Endodermal cell (in vitro differentiated cells): ENCODE results near the gene DERL3. TPM values are rescaled to one million over a fixed set of nuclear protein-coding genes. Genes with fewer than 3 reads are reported as not detected.

Experiments used
- DNase-seq: peaks from one replicate; pipeline ENCODE4 v3.0.0-alpha.2; 2017
- H3K27ac ChIP-seq: 2 replicates; pipeline ENCODE4 v1.5.1; 2013; ENCODE audit warnings: mild to moderate bottlenecking, low read depth, low read length, moderate library complexity
- H3K27me3 ChIP-seq: 2 replicates; pipeline ENCODE4 v1.6.1; 2013; ENCODE audit warnings: mild to moderate bottlenecking, low read length, moderate library complexity; ENCODE audit not compliant: insufficient read depth, control insufficient read depth, poor library complexity, severe bottlenecking
- H3K36me3 ChIP-seq: 2 replicates; pipeline ENCODE4 v1.7.0; 2013; ENCODE audit warnings: mild to moderate bottlenecking, low read length, moderate library complexity; ENCODE audit not compliant: control insufficient read depth, insufficient read depth
- H3K4me1 ChIP-seq: one replicate; pipeline ENCODE4 v1.7.0; 2013; ENCODE audit warnings: low read length; ENCODE audit not compliant: control insufficient read depth, insufficient read depth
- H3K4me3 ChIP-seq: 2 replicates; pipeline ENCODE4 v1.5.1; 2013; ENCODE audit warnings: mild to moderate bottlenecking, low read length, moderate library complexity
- H3K9ac ChIP-seq: 2 replicates; pipeline ENCODE4 v1.6.1; 2013; ENCODE audit warnings: mild to moderate bottlenecking, low read length, moderate library complexity; ENCODE audit not compliant: poor library complexity, severe bottlenecking; ENCODE audit errors: extremely low read depth
- H3K9me3 ChIP-seq: 2 replicates; pipeline ENCODE4 v1.6.1; 2013; ENCODE audit warnings: mild to moderate bottlenecking, low read length, moderate library complexity; ENCODE audit not compliant: control insufficient read depth
- H3K27ac Mint-ChIP-seq: 2 replicates; pipeline ENCODE4 v1.8.0; 2020; ENCODE audit warnings: mixed read lengths
- H3K27me3 Mint-ChIP-seq: 2 replicates; pipeline ENCODE4 v1.8.0; 2021; ENCODE audit warnings: mild to moderate bottlenecking, mixed read lengths; ENCODE audit not compliant: insufficient read depth
- H3K36me3 Mint-ChIP-seq: 2 replicates; pipeline ENCODE4 v1.8.0; 2020; ENCODE audit warnings: low read depth, mixed read lengths
- H3K4me1 Mint-ChIP-seq: 2 replicates; pipeline ENCODE4 v1.8.0; 2020; ENCODE audit warnings: mixed read lengths
- H3K4me3 Mint-ChIP-seq: 2 replicates; pipeline ENCODE4 v1.8.0; 2020; ENCODE audit warnings: mild to moderate bottlenecking, moderate library complexity, mixed read lengths
- H3K9me3 Mint-ChIP-seq: 2 replicates; pipeline ENCODE4 v1.8.0; 2020; ENCODE audit warnings: mild to moderate bottlenecking, mixed read lengths
- WGBS, 2 experiments: methylation state at CpG; one replicate each; pipeline versions ENCODE4 v1.1.5 to v1.1.7; 2013; ENCODE audit warnings: missing lambda C conversion rate in 2 of 2, mixed read lengths in 1 of 2; ENCODE audit not compliant: insufficient coverage in 1 of 2, insufficient read length in 1 of 2; 5-methylcytosine and 5-hydroxymethylcytosine counted together
- total RNA-seq, 2 donors: library from RNA; stranded (reverse); fragmentation: NEBNext Ultra II Directional in 1 of 2; extraction: Animal tissue kit (Norgen Biotek cat#: 25700) in 1 of 2; gene quantifications; 2 replicates in 1 of 2; 3 replicates in 1 of 2; pipeline ENCODE4 v1.2.1, GENCODE V29; 2021
- TF ChIP-seq, protein P1 (sequence below): fragments of 200-600 bp; sonication (generic); conservative IDR thresholded peaks from 2 replicates; pipeline ENCODE4 v1.5.0; 2021; ENCODE audit warnings: antibody characterized with exemption, mild to moderate bottlenecking

The DERL3 gene
- total RNA-seq, 2 donors from 2014 or later, result 6.3 to 7.6 TPM

DNA sequence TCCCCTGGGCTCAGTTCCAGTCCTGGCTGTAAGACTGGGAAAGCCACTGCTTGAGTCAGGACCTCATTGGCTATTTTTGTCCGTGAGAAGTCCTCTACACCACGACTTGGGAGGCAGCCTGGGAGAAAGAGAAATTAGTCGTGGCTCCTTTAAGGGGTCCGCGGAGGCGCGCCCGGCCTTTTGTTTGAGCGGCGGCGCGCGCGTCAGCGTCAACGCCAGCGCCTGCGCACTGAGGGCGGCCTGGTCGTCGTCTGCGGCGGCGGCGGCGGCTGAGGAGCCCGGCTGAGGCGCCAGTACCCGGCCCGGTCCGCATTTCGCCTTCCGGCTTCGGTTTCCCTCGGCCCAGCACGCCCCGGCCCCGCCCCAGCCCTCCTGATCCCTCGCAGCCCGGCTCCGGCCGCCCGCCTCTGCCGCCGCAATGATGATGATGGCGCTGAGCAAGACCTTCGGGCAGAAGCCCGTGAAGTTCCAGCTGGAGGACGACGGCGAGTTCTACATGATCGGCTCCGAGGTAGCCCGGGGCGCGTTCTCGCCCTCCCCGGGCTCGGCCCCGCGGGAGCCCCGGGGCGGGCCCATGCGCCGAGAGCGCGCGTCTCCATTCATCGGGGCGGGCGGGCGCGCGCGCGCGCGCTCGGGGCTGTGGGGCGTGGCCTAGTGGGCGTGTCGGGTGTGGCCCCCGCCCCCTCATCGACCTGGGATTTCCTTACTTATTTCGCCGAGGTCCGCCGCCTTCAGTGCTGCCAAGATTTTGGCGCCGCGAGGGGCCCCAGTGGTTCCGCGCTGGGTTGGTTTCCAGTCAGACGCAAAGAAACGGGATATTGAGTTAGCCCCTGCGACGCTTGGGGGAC is 51.8 kb downstream of the DERL3 start, which contains the start of gene SMARCB1:
Gene SMARCB1, plus strand, starts transcription at position 215 of the 848 bp plus-strand sequence. Its CDS starts 204 bp downstream, at position 419.
- Mint-ChIP-seq H3K27ac (peak within 1 kb of the TSS; percentile 92), H3K4me3 (peak within 1 kb of the TSS; percentile 79), H3K4me1 (peaks cover 29% of the 10 kb centered on the region), H3K36me3 (peaks cover 7% of the 10 kb centered on the region), H3K27me3 (no peaks in the 10 kb centered on the region), H3K9me3 (no peaks in the 10 kb centered on the region)
- peak; percentile 95 for DNase-seq
- no peaks in the 10 kb centered on the region for H3K9me3 ChIP-seq
- peaks cover 8% of the 10 kb centered on the region for H3K36me3 ChIP-seq
- H3K4me1 ChIP-seq, result peaks cover 13% of the 10 kb centered on the region
- peak within 1 kb of the TSS; percentile 94 for H3K4me3 ChIP-seq
- 0% methylated on average over 13 to 97 of the region's 97 CpGs for WGBS, 2 experiments
- H3K9ac ChIP-seq, result peak within 1 kb of the TSS; percentile 98
- peak within 1 kb of the TSS; percentile 99 for H3K27ac ChIP-seq
- H3K27me3 ChIP-seq, result no peaks in the 10 kb centered on the region
- TF ChIP-seq, protein P1, sequence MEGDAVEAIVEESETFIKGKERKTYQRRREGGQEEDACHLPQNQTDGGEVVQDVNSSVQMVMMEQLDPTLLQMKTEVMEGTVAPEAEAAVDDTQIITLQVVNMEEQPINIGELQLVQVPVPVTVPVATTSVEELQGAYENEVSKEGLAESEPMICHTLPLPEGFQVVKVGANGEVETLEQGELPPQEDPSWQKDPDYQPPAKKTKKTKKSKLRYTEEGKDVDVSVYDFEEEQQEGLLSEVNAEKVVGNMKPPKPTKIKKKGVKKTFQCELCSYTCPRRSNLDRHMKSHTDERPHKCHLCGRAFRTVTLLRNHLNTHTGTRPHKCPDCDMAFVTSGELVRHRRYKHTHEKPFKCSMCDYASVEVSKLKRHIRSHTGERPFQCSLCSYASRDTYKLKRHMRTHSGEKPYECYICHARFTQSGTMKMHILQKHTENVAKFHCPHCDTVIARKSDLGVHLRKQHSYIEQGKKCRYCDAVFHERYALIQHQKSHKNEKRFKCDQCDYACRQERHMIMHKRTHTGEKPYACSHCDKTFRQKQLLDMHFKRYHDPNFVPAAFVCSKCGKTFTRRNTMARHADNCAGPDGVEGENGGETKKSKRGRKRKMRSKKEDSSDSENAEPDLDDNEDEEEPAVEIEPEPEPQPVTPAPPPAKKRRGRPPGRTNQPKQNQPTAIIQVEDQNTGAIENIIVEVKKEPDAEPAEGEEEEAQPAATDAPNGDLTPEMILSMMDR, result no peak

DNA sequence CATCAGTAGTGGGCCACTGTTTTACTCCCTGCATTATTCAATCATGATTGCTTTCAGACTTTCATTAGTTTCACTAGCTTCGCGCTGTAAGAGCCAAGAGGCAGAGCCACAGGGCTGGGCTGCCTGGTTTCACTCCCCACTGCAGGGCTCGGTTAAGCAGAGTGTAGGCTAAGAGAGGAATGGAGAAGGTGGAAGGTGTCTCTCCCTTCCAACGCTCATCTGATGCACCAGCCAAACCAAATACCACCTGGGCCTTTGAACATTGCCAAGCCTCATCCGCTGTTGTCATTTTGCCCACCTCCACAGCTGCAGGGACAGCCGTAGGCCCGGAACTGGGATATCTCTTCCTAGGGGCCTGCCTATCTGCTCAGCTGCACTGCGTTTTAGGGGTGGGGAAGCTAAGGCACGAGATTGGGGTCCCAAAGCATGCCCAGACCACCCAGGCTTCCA is 52.5 kb downstream of the DERL3 start:
- TF ChIP-seq, protein P1, result no peak
- Histone ChIP-seq H3K27me3 (no peaks in the 10 kb centered on the region), H3K9ac (peak overlapping the region; percentile 98), H3K4me3 (peak overlapping the region; percentile 94), H3K9me3 (no peaks in the 10 kb centered on the region), H3K4me1 (peaks cover 13% of the 10 kb centered on the region), H3K36me3 (peaks cover 1% of the 10 kb centered on the region), H3K27ac (peak overlapping the region; percentile 99)
- no peaks in the 10 kb centered on the region for H3K9me3 Mint-ChIP-seq
- peak overlapping the region; percentile 79 for H3K4me3 Mint-ChIP-seq
- H3K36me3 Mint-ChIP-seq, result peaks cover 3% of the 10 kb centered on the region
- peaks cover 29% of the 10 kb centered on the region for H3K4me1 Mint-ChIP-seq
- DNase-seq, result no peak
- peaks cover 2% of the 10 kb centered on the region for H3K27me3 Mint-ChIP-seq
- H3K27ac Mint-ChIP-seq, result peak overlapping the region; percentile 92
- WGBS, 2 experiments, result 84 to 90% methylated on average over 3 to 9 of the region's 9 CpGs

Other genes starting within 250 kb of the DERL3 start
- under 1 TPM in 1 of 2 donors, not detected in 1; 0.24 TPM for gene DRICH1, start 206.7 kb downstream of the DERL3 start, total RNA-seq
- not detected for gene RGL4, start 148.0 kb downstream of the DERL3 start, total RNA-seq
- 1 to 10 TPM; 4.7 to 5.7 TPM for gene ZNF70, start 87.9 kb downstream of the DERL3 start, total RNA-seq
- gene VPREB3, start 84.6 kb downstream of the DERL3 start, total RNA-seq, result not detected
- 1 to 10 TPM; 1.5 to 2.2 TPM for gene C22orf15, start 76.0 kb downstream of the DERL3 start, total RNA-seq
- gene CHCHD10, start 71.0 kb downstream of the DERL3 start, total RNA-seq, result 100 to 1,000 TPM in 1 of 2 donors, 10 to 100 TPM in 1; 76.1 to 103 TPM
- gene MMP11, start 66.2 kb downstream of the DERL3 start, total RNA-seq, result 10 to 100 TPM in 1 of 2 donors, 1 to 10 TPM in 1; 9.7 to 14.3 TPM
- gene SMARCB1, start 52.0 kb downstream of the DERL3 start, total RNA-seq, result 100 to 1,000 TPM; 136 to 148 TPM
- gene SLC2A11, start 18.9 kb upstream of the DERL3 start, total RNA-seq, result 10 to 100 TPM; 13.1 to 14.8 TPM
- 100 to 1,000 TPM; 722 to 753 TPM for gene MIF, start 55.4 kb upstream of the DERL3 start, total RNA-seq
- 1 to 10 TPM; 3.7 to 4.4 TPM for gene GSTT2B, start 122.2 kb upstream of the DERL3 start, total RNA-seq
- gene DDTL, start 127.9 kb upstream of the DERL3 start, total RNA-seq, result 1 to 10 TPM in 1 of 2 donors, not detected in 1; 1.2 TPM
- gene DDT, start 135.4 kb upstream of the DERL3 start, total RNA-seq, result 100 to 1,000 TPM; 117 to 164 TPM
- 1 to 10 TPM in 1 of 2 donors, under 1 TPM in 1; 0.51 to 3.7 TPM for gene GSTT2, start 141.1 kb upstream of the DERL3 start, total RNA-seq
- gene GSTT4, start 166.4 kb upstream of the DERL3 start, total RNA-seq, result not detected
- gene CABIN1, start 172.3 kb upstream of the DERL3 start, total RNA-seq, result 10 to 100 TPM; 87.0 to 93.3 TPM